ENCODE results near the gene SLC43A2. TPM values are rescaled to one million over a fixed set of nuclear protein-coding genes. Genes with fewer than 3 reads are reported as not detected.

The SLC43A2 gene
- total RNA-seq, 2 experiments from 2014 or later: 0.40 to 0.52 TPM

DNA sequence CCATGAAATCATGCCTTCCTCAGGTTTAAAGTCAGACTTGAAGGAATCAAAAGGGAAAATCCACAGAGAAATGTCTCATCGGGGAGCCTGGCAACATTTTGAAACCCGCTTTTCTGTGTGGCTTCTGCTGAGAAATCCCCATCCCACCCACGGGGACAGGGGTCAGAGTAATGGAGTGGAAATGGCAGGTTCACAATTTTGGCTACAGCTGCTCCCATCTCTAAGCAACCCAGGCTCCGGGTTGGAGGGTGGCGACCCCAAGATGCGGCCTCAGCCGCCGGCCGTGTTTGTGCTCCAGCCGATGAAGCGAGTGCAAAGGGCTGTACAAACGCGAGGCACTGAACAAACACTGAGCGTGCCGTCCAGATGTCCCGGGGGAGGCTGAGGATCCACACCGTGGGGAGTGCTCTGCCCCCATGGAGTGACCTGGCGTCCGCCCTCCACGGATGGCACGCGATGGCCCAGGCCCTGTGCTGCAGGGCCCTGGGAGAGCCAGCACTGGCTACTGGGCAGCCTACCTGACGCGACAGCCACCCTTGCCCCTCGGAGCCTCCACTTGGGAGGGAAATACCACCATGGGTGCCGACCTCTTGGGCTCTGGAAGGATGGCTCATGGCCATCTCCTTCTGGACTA, 22.2 kb downstream of the SLC43A2 start:
- Mint-ChIP-seq H3K27me3 (no peaks in the 10 kb centered on the region), H3K4me1 (no peaks in the 10 kb centered on the region), H3K9me3 (peaks cover 4% of the 10 kb centered on the region), H3K4me3 (no peak overlapping the region), H3K27ac (no peak overlapping the region), H3K36me3 (ENCODE audit: low read depth) (no peaks in the 10 kb centered on the region)
- POLR2A ChIA-PET: no interaction called here
- no peak for DNase-seq
- CTCF ChIA-PET: interaction anchor here (0.7 to 1.9 kb wide), 3 partner anchors 10 to 23 kb away, joined by 3 to 9 read pairs (median 3); partner anchors contain the start of gene SLC43A2

DNA sequence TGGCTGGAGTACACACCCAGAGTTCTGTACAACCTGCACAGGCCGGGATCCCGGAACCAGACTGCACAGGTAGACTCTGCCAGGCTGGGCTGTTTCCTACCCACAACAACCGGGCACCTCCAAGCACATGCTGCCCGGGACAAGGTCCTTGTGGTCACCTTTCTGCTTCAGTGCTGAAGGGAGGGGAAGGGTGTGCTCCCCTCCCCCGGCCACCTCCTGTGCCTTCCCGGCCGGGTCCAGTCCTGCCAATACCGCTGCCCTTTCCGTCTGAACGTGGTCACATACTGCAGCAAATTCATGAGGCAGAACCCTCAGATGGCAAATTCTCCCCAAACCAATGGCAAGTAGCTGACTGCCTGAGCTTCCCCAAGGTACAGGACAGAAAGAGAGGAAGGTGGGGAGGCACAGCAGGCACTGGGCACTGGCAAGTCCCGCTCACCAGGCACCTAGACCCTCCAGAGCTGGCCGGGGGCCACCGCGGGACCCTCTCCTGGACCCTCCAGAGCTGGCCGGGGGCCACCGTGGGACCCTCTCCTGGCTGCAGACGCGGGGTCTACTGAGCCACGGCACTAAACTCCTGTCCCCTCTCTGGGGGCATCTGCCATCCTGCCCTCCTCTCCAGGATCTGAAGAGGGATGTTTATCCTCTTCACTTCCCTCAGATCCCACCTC, 22.8 kb downstream of the SLC43A2 start:
- peaks cover 5% of the 10 kb centered on the region for H3K9me3 Mint-ChIP-seq
- no peak for DNase-seq
- no peak overlapping the region for H3K4me3 Mint-ChIP-seq
- CTCF ChIA-PET: interaction anchor here (0.6 kb wide), 1 partner anchor 93 kb away, joined by 5 read pairs; no protein-coding TSS in a partner anchor
- POLR2A ChIA-PET: no interaction called here
- no peaks in the 10 kb centered on the region for H3K27me3 Mint-ChIP-seq
- H3K27ac Mint-ChIP-seq: no peak overlapping the region
- H3K36me3 Mint-ChIP-seq (ENCODE audit: low read depth): no peaks in the 10 kb centered on the region
- H3K4me1 Mint-ChIP-seq: no peaks in the 10 kb centered on the region

DNA sequence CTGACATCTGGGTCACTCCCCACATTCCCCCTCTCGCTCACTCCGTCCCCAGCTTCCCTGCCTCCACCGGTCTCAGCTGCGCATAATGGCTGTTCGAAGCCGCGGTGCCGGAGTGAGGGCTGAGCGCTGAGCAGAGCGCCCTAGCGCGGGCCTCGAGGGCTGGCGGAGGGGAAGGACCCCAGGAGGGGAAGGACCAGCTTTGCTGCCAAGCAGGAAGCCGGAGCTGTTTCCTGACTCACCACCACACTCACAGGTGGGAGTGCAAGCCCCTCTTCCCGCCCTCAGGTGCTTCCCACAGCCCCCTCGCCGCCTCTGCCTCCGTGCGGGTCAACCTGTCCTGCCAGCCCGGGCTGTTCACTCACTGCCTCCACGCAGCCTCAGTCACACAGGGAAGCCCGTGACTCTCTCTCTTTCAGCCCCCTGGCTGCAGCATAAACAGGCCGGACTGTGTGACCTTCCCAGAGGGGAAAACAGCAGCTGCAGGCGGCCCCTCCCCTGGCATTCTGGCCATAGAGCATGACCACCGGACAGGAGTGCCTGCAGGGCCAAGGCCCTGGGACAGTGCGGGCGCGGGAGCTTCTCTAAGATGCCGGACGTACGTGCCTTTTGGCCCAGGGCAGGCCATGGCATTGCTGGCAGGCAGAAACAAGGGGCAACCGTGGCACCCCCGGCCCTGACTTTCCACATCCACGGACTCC, 23.7 kb downstream of the SLC43A2 start:
- DNase-seq: no peak
- H3K27me3 Mint-ChIP-seq: no peaks in the 10 kb centered on the region
- ChIA-PET POLR2A (no interaction called here), CTCF (no interaction called here)
- H3K36me3 Mint-ChIP-seq (ENCODE audit: low read depth): no peaks in the 10 kb centered on the region
- no peak overlapping the region for H3K4me3 Mint-ChIP-seq
- H3K9me3 Mint-ChIP-seq: peaks cover 5% of the 10 kb centered on the region
- no peak overlapping the region for H3K27ac Mint-ChIP-seq
- no peaks in the 10 kb centered on the region for H3K4me1 Mint-ChIP-seq

DNA sequence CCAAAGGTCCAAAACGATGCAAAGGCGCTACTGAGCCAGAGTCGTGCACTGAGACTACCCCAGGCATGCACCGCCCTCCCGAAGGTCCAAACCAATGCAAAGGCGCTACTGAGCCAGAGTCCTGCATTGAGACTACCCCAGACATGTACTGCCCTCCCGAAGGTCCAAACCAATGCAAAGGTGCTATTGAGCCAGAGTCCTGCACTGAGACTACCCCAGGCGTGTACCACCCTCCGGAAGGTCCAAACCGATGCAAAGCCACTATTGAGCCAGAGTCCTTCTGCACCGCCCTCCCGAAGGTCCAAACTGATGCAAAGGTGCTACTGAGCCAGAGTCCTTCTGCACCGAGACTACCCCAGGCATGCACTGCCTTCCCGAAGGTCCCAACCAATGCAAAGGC, 27.1 kb downstream of the SLC43A2 start:
- no peaks in the 10 kb centered on the region for H3K36me3 Mint-ChIP-seq (ENCODE audit: low read depth)
- ChIA-PET CTCF (no interaction called here), POLR2A (no interaction called here)
- no peaks in the 10 kb centered on the region for H3K4me1 Mint-ChIP-seq
- peaks cover 5% of the 10 kb centered on the region for H3K9me3 Mint-ChIP-seq
- no peak for DNase-seq
- no peak overlapping the region for H3K4me3 Mint-ChIP-seq
- H3K27ac Mint-ChIP-seq: no peak overlapping the region
- H3K27me3 Mint-ChIP-seq: no peaks in the 10 kb centered on the region

DNA sequence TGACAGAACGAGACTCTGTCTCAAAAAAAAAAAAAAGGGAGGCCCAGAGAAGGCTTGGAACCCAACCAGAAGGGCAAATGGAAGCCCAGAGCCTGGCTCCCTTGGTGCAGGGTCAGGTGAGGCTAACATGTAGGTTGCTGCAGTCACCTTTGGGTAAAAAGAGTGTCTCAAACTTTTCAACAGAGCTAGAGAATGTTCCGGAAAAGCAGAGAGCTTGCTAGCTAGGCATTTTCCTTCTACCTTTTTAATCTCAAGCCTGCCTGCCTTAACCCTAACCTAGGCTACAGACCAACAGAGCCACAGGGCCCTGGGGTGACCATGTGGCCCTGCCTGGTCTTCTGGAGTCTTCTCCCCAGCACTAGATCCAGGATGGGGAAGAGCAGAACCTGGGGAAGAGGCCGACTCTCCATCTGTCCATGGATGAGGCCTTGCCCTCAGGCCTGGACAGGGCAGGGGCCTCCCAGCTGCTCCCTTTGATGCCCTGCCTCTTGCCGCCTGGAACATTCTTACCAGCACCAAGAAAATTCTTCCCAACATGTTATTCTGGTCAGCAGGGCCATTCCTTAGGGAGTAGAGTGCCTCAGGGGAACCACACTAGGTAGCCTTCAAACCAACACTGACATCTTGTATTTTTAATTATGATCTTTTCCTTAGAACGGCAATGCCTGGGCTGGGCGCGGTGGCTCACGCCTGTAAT, 30.1 kb downstream of the SLC43A2 start:
- Mint-ChIP-seq H3K27me3 (no peaks in the 10 kb centered on the region), H3K36me3 (ENCODE audit: low read depth) (no peaks in the 10 kb centered on the region), H3K27ac (no peak overlapping the region), H3K4me3 (no peak overlapping the region), H3K4me1 (no peaks in the 10 kb centered on the region), H3K9me3 (peaks cover 5% of the 10 kb centered on the region)
- DNase-seq: no peak
- ChIA-PET CTCF (interaction anchor here (0.6 kb wide), 1 partner anchor 95 kb away, joined by 3 read pairs; no protein-coding TSS in a partner anchor), POLR2A (no interaction called here)

DNA sequence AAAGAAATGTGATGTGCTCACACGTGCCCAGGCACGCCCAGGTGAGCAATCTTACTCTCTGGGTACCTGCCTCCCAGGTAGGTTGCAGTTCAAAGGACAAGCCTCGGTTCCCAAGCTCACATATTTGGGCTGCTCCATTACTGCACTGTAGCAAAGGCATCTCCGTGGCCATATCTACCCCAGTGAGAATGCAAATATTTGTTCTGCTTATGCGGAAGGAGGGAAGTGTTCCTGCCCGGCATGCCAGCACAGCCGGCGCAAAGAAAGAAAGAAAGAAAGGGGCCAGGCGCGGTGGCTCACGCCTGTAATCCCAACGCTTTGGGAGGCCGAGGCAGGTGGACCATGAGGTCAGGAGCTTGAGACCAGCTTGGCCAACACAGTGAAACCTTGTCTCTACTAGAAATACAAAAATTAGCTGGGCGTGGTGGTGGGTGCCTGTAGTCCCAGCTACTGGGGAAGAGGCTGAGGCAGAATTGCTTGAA, 30.7 kb downstream of the SLC43A2 start:
- ChIA-PET CTCF (interaction anchor here (0.6 kb wide), 1 partner anchor 96 kb away, joined by 3 read pairs; no protein-coding TSS in a partner anchor), POLR2A (no interaction called here)
- Mint-ChIP-seq H3K9me3 (peaks cover 5% of the 10 kb centered on the region), H3K27ac (no peak overlapping the region), H3K27me3 (no peaks in the 10 kb centered on the region), H3K4me1 (peaks cover 3% of the 10 kb centered on the region), H3K36me3 (ENCODE audit: low read depth) (no peaks in the 10 kb centered on the region), H3K4me3 (no peak overlapping the region)
- no peak for DNase-seq

DNA sequence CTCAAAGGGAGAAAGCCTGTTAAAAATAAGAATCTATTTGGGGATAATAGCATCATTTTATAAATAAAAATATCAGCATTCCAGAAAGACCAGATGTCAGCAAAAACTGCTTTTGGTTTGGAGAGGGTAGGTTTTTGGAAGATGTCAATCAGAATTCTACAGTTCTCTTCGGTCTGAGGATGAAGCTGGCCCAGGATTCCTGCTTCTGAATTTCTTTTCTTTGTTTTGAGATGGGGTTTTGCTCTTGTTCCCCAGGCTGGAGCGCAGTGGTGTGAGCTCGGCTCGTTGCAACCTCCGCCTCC, 35.1 kb downstream of the SLC43A2 start:
- no peaks in the 10 kb centered on the region for H3K9me3 Mint-ChIP-seq
- H3K27me3 Mint-ChIP-seq: no peaks in the 10 kb centered on the region
- CTCF ChIA-PET: no interaction called here
- POLR2A ChIA-PET: no interaction called here
- H3K36me3 Mint-ChIP-seq (ENCODE audit: low read depth): no peaks in the 10 kb centered on the region
- no peak overlapping the region for H3K27ac Mint-ChIP-seq
- H3K4me1 Mint-ChIP-seq: peaks cover 6% of the 10 kb centered on the region
- H3K4me3 Mint-ChIP-seq: no peak overlapping the region
- no peak for DNase-seq

DNA sequence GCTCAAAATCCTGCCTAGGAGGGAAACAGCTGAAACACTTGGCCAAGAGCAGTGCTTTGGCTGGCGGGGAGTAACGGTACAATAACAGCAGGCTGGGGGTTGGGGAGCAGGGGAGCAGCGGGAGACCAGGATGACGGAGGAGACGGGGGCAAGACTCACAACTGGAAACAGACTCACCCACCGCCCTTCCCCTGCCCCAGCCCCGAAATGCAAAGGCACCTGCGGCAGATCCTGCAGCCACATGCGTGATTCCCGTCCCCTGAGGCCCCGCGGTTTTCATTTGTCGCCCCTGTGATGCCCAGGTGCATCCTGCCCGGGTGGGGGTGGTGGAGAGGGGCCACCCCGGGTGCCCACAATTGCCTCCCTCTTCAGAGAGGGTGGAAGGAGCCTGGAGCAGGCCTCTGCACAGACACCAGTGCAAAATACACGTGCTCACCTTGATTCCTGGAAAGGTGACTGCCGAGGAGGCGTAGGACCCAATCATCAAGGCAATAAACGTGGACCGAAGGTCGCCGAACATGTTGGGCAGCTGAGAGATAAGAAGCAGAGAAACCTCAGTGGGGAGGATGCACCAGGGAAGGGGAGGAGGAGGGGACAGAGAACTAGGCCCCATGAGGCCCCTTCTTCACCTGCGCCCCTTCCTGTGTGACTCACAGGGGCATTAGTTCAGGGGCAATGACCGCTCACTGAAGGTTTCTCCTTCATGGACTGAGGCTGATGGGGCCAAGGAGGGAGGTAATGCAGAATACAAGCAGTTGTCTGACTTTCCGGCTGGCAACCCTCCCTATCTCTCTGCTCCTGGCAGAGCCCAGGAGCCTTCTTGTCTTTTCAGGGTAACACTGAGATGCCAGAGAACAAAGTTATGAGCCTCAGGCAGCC, 35.6 kb downstream of the SLC43A2 start:
- Mint-ChIP-seq H3K4me3 (no peak overlapping the region), H3K27me3 (no peaks in the 10 kb centered on the region), H3K9me3 (no peaks in the 10 kb centered on the region), H3K4me1 (peaks cover 6% of the 10 kb centered on the region), H3K27ac (no peak overlapping the region), H3K36me3 (ENCODE audit: low read depth) (no peaks in the 10 kb centered on the region)
- ChIA-PET POLR2A (no interaction called here), CTCF (no interaction called here)
- no peak for DNase-seq

DNA sequence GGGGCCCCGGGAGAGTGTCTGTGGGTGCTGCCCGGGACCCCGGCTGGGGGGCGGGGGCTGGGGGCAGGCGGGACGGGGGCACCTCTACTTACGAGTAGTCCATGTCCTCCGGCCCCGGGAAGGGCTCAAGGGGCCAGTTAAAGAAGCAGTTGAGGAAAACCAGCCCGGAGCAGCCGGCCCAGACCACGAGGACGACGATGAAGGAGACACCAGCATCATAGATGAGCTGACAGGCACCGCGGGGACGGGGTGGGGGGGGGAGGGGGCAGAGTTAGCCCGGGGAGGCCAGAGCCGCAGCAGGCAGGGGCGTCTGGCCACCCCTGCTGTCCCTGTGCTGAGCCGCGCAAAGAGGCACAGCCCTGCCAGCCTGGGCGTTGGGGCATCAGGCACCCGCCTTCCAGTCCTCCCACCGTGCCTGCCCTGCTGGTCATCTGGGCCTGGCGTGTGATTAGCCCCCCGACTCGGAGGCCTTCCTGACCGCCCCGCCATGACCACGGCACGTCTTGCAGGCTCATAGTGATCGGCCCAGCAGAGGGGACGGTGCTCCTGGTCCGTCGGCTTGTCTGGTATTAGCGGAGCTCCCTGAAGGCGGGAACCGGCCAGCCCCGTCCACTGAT, 37.1 kb downstream of the SLC43A2 start:
- ChIA-PET CTCF (interaction anchor here (0.6 kb wide), 1 partner anchor 67 kb away, joined by 3 read pairs; no protein-coding TSS in a partner anchor), POLR2A (no interaction called here)
- Mint-ChIP-seq H3K4me1 (peaks cover 6% of the 10 kb centered on the region), H3K27me3 (no peaks in the 10 kb centered on the region), H3K9me3 (no peaks in the 10 kb centered on the region), H3K36me3 (ENCODE audit: low read depth) (no peaks in the 10 kb centered on the region), H3K27ac (no peak overlapping the region), H3K4me3 (no peak overlapping the region)
- no peak for DNase-seq

DNA sequence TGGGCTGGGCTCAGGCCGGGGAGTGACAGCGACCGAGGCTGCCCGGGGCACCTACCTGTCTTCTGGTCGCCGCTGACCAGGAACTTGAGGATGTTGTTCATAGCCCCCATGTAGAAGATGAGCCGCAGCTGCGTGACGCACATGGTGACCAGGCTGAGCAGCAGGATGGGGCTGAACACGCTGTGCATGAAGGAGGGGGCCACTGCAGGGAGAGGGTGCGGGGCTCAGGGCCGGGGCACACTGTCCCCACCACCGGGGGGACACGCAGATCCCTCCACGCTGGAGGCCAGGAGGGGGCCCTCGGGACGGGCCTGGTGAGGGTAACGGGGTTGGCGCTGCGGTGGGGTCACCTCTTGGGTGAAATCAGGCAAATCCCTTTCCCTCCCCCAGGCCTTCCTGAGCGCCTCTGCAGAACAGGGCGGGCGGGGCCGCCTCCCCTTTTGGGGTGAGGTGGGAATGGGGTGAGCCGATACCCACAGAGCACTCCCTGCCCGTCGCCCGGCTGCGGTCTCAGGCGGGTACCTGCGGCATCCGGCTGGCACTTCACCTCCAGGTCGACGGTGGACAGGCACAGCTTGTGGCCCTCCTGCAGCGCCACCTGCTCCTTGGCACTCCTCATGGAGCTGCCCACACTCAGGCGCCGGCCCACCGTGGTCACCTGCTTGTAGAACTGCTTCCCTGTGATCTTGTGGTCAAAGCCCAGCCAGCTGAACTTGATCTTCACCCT, 37.7 kb downstream of the SLC43A2 start:
- Mint-ChIP-seq H3K4me3 (no peak overlapping the region), H3K27me3 (no peaks in the 10 kb centered on the region), H3K36me3 (ENCODE audit: low read depth) (no peaks in the 10 kb centered on the region), H3K27ac (no peak overlapping the region), H3K9me3 (no peaks in the 10 kb centered on the region), H3K4me1 (peaks cover 6% of the 10 kb centered on the region)
- no peak for DNase-seq
- ChIA-PET CTCF (interaction anchor here (0.8 kb wide), 1 partner anchor 22 kb away, joined by 3 read pairs; no protein-coding TSS in a partner anchor), POLR2A (no interaction called here)

DNA sequence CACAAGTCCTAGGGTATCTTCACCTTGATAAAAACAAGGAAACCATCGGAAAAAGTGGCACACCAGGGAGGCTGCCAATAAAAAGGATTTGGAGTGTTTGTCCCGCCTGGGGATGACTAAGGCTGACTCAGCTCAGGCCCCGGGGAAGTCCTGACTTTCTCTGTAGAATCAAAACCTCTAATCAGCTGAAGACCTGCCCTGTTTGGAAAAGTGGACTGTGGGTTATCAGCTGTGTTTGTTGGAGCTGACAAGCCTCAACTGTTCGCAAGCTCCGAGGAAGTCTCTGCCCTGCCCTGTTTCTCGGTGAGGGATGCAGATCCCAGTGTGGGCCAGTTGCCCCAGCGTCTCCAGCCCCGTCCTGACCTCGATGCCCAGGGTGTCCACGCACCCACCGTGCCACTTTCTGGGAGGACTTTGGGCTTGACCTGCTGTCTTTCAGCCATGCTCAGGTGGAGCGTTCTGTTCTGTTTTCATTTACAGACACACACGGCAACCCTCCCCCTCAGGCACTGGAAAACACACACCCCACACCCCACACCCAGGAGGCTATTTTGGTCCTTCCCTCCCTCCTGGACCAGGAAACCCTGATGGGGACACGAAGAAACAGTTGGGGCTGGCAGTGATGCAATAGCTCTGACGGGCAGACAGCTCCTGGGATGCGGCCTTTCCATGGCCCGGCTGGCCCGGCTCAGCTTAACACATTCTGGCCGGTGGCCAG, 38.4 kb downstream of the SLC43A2 start:
- H3K27ac Mint-ChIP-seq: no peak overlapping the region
- H3K36me3 Mint-ChIP-seq (ENCODE audit: low read depth): no peaks in the 10 kb centered on the region
- no peak for DNase-seq
- no peak overlapping the region for H3K4me3 Mint-ChIP-seq
- no peaks in the 10 kb centered on the region for H3K27me3 Mint-ChIP-seq
- CTCF ChIA-PET: interaction anchor here (0.8 to 2.1 kb wide), 2 partner anchors 15 to 23 kb away, joined by 3 to 9 read pairs; no protein-coding TSS in a partner anchor
- H3K4me1 Mint-ChIP-seq: peaks cover 6% of the 10 kb centered on the region
- POLR2A ChIA-PET: no interaction called here
- no peaks in the 10 kb centered on the region for H3K9me3 Mint-ChIP-seq
